Hepatocyte (in vitro differentiated cells): ENCODE measurements around the gene HEXIM2. TPM values are rescaled to one million over a fixed set of nuclear protein-coding genes. Genes with fewer than 3 reads are reported as not detected.

Experiments used
- DNase-seq: peaks from one replicate; pipeline ENCODE4 v3.0.0-alpha.2; 2016; ENCODE audit warnings: low spot score
- H2AFZ ChIP-seq: fragments of 200-600 bp; sonication (generic); 2 replicates; pipeline ENCODE4 v1.6.0; 2016; ENCODE audit warnings: antibody characterized with exemption, mild to moderate bottlenecking
- H3K27ac ChIP-seq: fragments of 200-600 bp; sonication (generic); 2 replicates; pipeline ENCODE4 v1.5.1; 2016; ENCODE audit warnings: mild to moderate bottlenecking
- H3K27me3 ChIP-seq: fragments of 200-600 bp; sonication (generic); 2 replicates; pipeline ENCODE4 v1.6.1; 2016
- H3K36me3 ChIP-seq: fragments of 200-600 bp; sonication (generic); replicated peaks from 2 replicates; pipeline ENCODE4 v1.5.1; 2016; ENCODE audit warnings: low read depth; ENCODE audit not compliant: insufficient read depth
- H3K4me1 ChIP-seq: fragments of 200-600 bp; sonication (generic); 2 replicates; pipeline ENCODE4 v1.5.1; 2016; ENCODE audit warnings: mild to moderate bottlenecking, moderate library complexity; ENCODE audit not compliant: insufficient read depth
- H3K4me2 ChIP-seq: fragments of 200-600 bp; sonication (generic); 2 replicates; pipeline ENCODE4 v1.6.0; 2016
- H3K4me3 ChIP-seq: fragments of 200-600 bp; sonication (generic); 2 replicates; pipeline ENCODE4 v1.5.1; 2016; ENCODE audit warnings: mild to moderate bottlenecking
- H3K79me2 ChIP-seq: fragments of 200-600 bp; sonication (generic); 2 replicates; pipeline ENCODE4 v1.6.0; 2017; ENCODE audit warnings: mild to moderate bottlenecking
- H3K9me2 ChIP-seq: fragments of 200-600 bp; sonication (generic); replicated peaks from 2 replicates; pipeline ENCODE4 v1.6.0; 2017; ENCODE audit warnings: mild to moderate bottlenecking; ENCODE audit not compliant: insufficient read depth
- H3K9me3 ChIP-seq: fragments of 200-600 bp; sonication (generic); 2 replicates; pipeline ENCODE4 v1.5.1; 2016; ENCODE audit warnings: low read depth, mild to moderate bottlenecking
- H4K20me1 ChIP-seq: fragments of 200-600 bp; sonication (generic); 2 replicates; pipeline ENCODE4 v1.6.0; 2016; ENCODE audit warnings: mild to moderate bottlenecking; ENCODE audit not compliant: insufficient read depth, poor library complexity, severe bottlenecking
- EZH2 ChIP-seq: fragments of 200-600 bp; sonication (generic); IDR thresholded peaks from 2 replicates; pipeline ENCODE4 v1.6.1; 2016; ENCODE audit warnings: antibody characterized with exemption, mild to moderate bottlenecking, borderline replicate concordance
- EZH2phosphoT487 ChIP-seq: fragments of 200-600 bp; sonication (generic); IDR thresholded peaks from one replicate; pipeline ENCODE4 v1.6.1; 2018; ENCODE audit warnings: antibody characterized with exemption, mild to moderate bottlenecking, low read depth, moderate library complexity; ENCODE audit not compliant: unreplicated experiment, severe bottlenecking
- WGBS: methylation state at CpG from one replicate; pipeline ENCODE4 v1.1.6; 2016; ENCODE audit warnings: low lambda C conversion rate; ENCODE audit errors: missing lambda C conversion rate; 5-methylcytosine and 5-hydroxymethylcytosine counted together
- polyA plus RNA-seq: library from polyadenylated mRNA; unstranded; fragments of >200 nt; fragmentation: Nextera tagmentation; extraction: Ambion mirVana; gene quantifications from 2 replicates; pipeline ENCODE4 v1.2.1, GENCODE V29; 2016
- total RNA-seq: library from RNA; depleted of rRNA; stranded (reverse); fragments of >200 nt; gene quantifications from 2 replicates; pipeline ENCODE4 v1.2.3, GENCODE V29; 2014
- TF ChIP-seq, protein P1 (sequence below): fragments of 200-600 bp; sonication (generic); IDR thresholded peaks from 2 replicates; pipeline ENCODE4 v1.5.1; 2016; ENCODE audit warnings: antibody characterized with exemption, mild to moderate bottlenecking; ENCODE audit not compliant: poor library complexity

HEXIM2 gene
- total and polyA plus RNA-seq, 2 experiments from 2014 or later = 7.6 to 12.2 TPM

DNA sequence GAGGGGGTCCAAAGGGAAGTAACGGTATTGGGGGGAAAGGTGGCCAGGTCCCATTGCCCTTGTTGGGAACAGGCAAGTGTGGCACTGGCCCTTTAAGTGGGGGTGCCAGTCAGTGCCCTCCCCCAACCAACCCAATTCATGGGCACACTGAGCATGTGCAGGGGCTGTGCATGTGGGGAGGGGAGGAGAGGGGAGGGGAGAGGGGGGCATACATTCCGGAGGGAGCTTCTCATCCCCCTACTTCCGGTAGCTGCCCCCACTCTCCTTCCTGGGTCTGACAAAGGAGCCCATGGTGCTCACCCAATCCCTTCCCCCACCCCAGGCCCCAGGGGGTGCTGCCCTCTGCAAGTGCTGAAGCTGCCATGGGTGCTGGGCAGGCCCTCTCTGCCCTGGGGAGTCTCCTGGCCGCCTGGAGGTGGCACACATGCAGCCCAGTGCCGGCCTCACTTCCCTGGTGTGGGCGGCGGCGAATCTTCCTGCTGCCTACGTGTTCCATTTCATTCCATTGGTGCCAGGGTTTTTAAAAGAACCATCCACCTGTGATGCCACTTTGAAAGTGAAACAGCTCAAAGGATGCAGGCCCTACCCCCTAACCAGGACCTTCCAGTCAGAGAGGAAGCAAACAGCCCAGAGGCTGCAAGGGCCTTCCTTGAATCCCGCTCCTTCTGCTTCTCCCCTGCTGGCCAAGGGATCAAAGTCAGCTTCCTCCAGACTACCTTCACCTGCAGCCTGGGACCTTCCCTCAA, 11.0 kb downstream of the HEXIM2 start:
- H4K20me1 ChIP-seq = no peaks in the 10 kb centered on the region
- H3K9me2 ChIP-seq = no peaks in the 10 kb centered on the region
- H3K27me3 ChIP-seq = no peaks in the 10 kb centered on the region
- no peaks in the 10 kb centered on the region for H3K79me2 ChIP-seq
- H2AFZ ChIP-seq = peak overlapping the region; percentile 35
- no peaks in the 10 kb centered on the region for H3K9me3 ChIP-seq
- peaks cover 45% of the 10 kb centered on the region for H3K4me1 ChIP-seq
- no peak overlapping the region for H3K4me3 ChIP-seq
- H3K4me2 ChIP-seq = peak overlapping the region; percentile 60
- H3K36me3 ChIP-seq = no peaks in the 10 kb centered on the region
- no peak for TF ChIP-seq EZH2phosphoT487
- TF ChIP-seq EZH2 = no peak
- TF ChIP-seq, protein P1, sequence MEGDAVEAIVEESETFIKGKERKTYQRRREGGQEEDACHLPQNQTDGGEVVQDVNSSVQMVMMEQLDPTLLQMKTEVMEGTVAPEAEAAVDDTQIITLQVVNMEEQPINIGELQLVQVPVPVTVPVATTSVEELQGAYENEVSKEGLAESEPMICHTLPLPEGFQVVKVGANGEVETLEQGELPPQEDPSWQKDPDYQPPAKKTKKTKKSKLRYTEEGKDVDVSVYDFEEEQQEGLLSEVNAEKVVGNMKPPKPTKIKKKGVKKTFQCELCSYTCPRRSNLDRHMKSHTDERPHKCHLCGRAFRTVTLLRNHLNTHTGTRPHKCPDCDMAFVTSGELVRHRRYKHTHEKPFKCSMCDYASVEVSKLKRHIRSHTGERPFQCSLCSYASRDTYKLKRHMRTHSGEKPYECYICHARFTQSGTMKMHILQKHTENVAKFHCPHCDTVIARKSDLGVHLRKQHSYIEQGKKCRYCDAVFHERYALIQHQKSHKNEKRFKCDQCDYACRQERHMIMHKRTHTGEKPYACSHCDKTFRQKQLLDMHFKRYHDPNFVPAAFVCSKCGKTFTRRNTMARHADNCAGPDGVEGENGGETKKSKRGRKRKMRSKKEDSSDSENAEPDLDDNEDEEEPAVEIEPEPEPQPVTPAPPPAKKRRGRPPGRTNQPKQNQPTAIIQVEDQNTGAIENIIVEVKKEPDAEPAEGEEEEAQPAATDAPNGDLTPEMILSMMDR = no peak
- 71% methylated on average over 7 of the region's 10 CpGs for WGBS
- DNase-seq = peak; percentile 64
- H3K27ac ChIP-seq = peak overlapping the region; percentile 98

- TF ChIP-seq, protein P1 = no peak
- TF ChIP-seq EZH2phosphoT487 = no peak
- TF ChIP-seq EZH2 = no peak
- Histone ChIP-seq H3K27ac (peak overlapping the region; percentile 73), H3K4me2 (peak overlapping the region; percentile 34), H3K9me2 (no peaks in the 10 kb centered on the region), H3K36me3 (no peaks in the 10 kb centered on the region), H2AFZ (no peak overlapping the region), H3K9me3 (no peaks in the 10 kb centered on the region), H4K20me1 (no peaks in the 10 kb centered on the region), H3K4me1 (peaks cover 36% of the 10 kb centered on the region), H3K79me2 (no peaks in the 10 kb centered on the region), H3K27me3 (no peaks in the 10 kb centered on the region), H3K4me3 (no peak overlapping the region)
- no peak for DNase-seq
- 69% methylated on average over 3 of the region's 3 CpGs for WGBS
Measured at GRCh38 chr17:45175759-45176115, 14.1 kb downstream of the HEXIM2 start.

- H3K9me3 ChIP-seq = no peaks in the 10 kb centered on the region
- 87% methylated on average over 7 of the region's 7 CpGs for WGBS
- H3K4me2 ChIP-seq = no peak overlapping the region
Measured at GRCh38 chr17:45177563-45177962, 15.9 kb downstream of the HEXIM2 start.

More at GRCh38 chr17:45177563-45177962, 15.9 kb downstream of the HEXIM2 start:
- Histone ChIP-seq H3K27me3 (no peaks in the 10 kb centered on the region), H3K36me3 (no peaks in the 10 kb centered on the region), H3K79me2 (no peaks in the 10 kb centered on the region), H3K4me3 (no peak overlapping the region), H3K27ac (no peak overlapping the region), H2AFZ (no peak overlapping the region), H3K9me2 (no peaks in the 10 kb centered on the region), H3K4me1 (peaks cover 18% of the 10 kb centered on the region), H4K20me1 (no peaks in the 10 kb centered on the region)
- no peak for TF ChIP-seq EZH2
- TF ChIP-seq, protein P1 = no peak
- TF ChIP-seq EZH2phosphoT487 = no peak
- DNase-seq = no peak
